DND-41 (cell line): ENCODE measurements around the gene AQP5.

ENCODE experiments used
- ATAC-seq: fragments of 200-7000 bp; cut with Tn5 transposase; 3 replicates; pipeline ENCODE4 v1.9.1; 2021; ENCODE audit warnings: low read depth; ENCODE audit not compliant: insufficient read depth
- DNase-seq: peaks from one replicate; pipeline ENCODE4 v3.0.0-alpha.2; 2020
- H2AFZ ChIP-seq: 2 replicates; pipeline ENCODE4 v1.6.0; 2012; ENCODE audit warnings: low read depth, low read length
- H3K27ac ChIP-seq: 2 replicates; pipeline ENCODE4 v1.5.1; 2012; ENCODE audit warnings: low read length, inconsistent platforms
- H3K27me3 ChIP-seq: fragments of 200-600 bp; sonication (generic); 2 replicates; pipeline ENCODE4 v1.6.0; 2012; ENCODE audit warnings: low read length, mild to moderate bottlenecking, inconsistent platforms; ENCODE audit not compliant: insufficient read depth, poor library complexity
- H3K36me3 ChIP-seq: 2 replicates; pipeline ENCODE4 v1.5.1; 2012; ENCODE audit warnings: low read length, inconsistent platforms; ENCODE audit not compliant: insufficient read depth
- H3K4me1 ChIP-seq: 2 replicates; pipeline ENCODE4 v1.5.1; 2012; ENCODE audit warnings: mild to moderate bottlenecking, low read length; ENCODE audit not compliant: insufficient read depth
- H3K4me2 ChIP-seq: 2 replicates; pipeline ENCODE4 v1.6.0; 2012; ENCODE audit warnings: mild to moderate bottlenecking, moderate library complexity, low read length, inconsistent platforms; ENCODE audit not compliant: insufficient read depth
- H3K4me3 ChIP-seq, 2 experiments: fragments of 200-600 bp in 1 of 2; shearing (Covaris generic) in 1 of 2; 2 replicates each; pipeline ENCODE4 v1.5.1; 2012 to 2016; ENCODE audit warnings: inconsistent platforms in 2 of 2, low read length in 2 of 2, mild to moderate bottlenecking in 2 of 2, low read depth in 1 of 2, moderate library complexity in 1 of 2
- H3K79me2 ChIP-seq: 2 replicates; pipeline ENCODE4 v1.6.0; 2012; ENCODE audit warnings: low read length, inconsistent platforms; ENCODE audit not compliant: insufficient read depth
- H3K9ac ChIP-seq: 2 replicates; pipeline ENCODE4 v1.6.0; 2012; ENCODE audit warnings: low read depth, mild to moderate bottlenecking, inconsistent platforms, low read length, moderate library complexity
- H3K9me3 ChIP-seq: 2 replicates; pipeline ENCODE4 v1.5.1; 2012; ENCODE audit warnings: low read length, moderate library complexity, mild to moderate bottlenecking, inconsistent platforms; ENCODE audit not compliant: insufficient read depth, severe bottlenecking
- H4K20me1 ChIP-seq: 2 replicates; pipeline ENCODE4 v1.6.0; 2012; ENCODE audit warnings: low read length; ENCODE audit not compliant: insufficient read depth
- CTCF ChIP-seq: IDR thresholded peaks from 2 replicates; pipeline ENCODE4 v1.5.1; 2012; ENCODE audit warnings: borderline replicate concordance, low read length, moderate library complexity, mild to moderate bottlenecking; ENCODE audit not compliant: poor library complexity, severe bottlenecking; ENCODE audit errors: extremely low read depth
- EZH2 ChIP-seq: IDR thresholded peaks from 3 replicates; pipeline ENCODE4 v1.6.1; 2012; ENCODE audit warnings: borderline replicate concordance, low read depth, mild to moderate bottlenecking, moderate library complexity, low read length, inconsistent platforms; ENCODE audit not compliant: severe bottlenecking

Gene AQP5

DNA sequence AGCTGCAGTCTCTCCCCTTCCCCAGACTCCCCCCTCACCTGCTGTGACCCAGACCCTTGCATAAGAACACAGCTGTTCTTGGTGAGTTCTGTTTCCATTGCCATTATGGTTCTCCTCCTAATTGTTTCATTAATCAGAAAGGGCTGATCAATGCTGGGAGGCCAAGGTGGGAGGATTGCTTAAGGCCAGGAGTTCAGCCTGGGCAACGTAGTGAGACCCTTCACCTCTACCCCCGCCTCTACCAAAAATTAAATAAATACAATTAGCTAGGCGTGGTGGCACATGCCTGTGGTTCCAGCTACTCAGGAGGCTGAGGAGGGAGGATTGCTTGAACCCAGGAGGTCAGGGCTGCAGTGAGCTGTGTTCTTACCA, 40.8 kb upstream of the AQP5 start:
- Histone ChIP-seq H4K20me1 (peaks cover 4% of the 10 kb centered on the region; the same call in 1 of the 2 replicates), H3K27me3 (no peaks in the 10 kb centered on the region), H3K9ac (no peak overlapping the region), H3K4me3 (no peak overlapping the region), H3K36me3 (no peaks in the 10 kb centered on the region), H3K79me2 (no peaks in the 10 kb centered on the region), H3K9me3 (no peaks in the 10 kb centered on the region), H3K4me2 (no peak overlapping the region), H2AFZ (no peak overlapping the region), H3K4me1 (no peaks in the 10 kb centered on the region), H3K27ac (no peak overlapping the region)
- no peak for ATAC-seq
- DNase-seq = no peak
- TF ChIP-seq CTCF (no peak), EZH2 (no peak)

GRCh38 chr12:49921299-49921698, 40.4 kb upstream of the AQP5 start:
- Histone ChIP-seq H3K4me3 (no peak overlapping the region), H3K9me3 (no peaks in the 10 kb centered on the region), H2AFZ (no peak overlapping the region), H3K36me3 (no peaks in the 10 kb centered on the region), H3K79me2 (no peaks in the 10 kb centered on the region), H3K4me2 (no peak overlapping the region), H3K4me1 (no peaks in the 10 kb centered on the region), H3K27me3 (no peaks in the 10 kb centered on the region), H3K9ac (no peak overlapping the region), H3K27ac (no peak overlapping the region), H4K20me1 (peaks cover 4% of the 10 kb centered on the region; the same call in 1 of the 2 replicates)
- no peak for TF ChIP-seq EZH2
- TF ChIP-seq CTCF = no peak
- no peak for ATAC-seq
- DNase-seq = no peak

- ATAC-seq = no peak
- TF ChIP-seq CTCF = no peak
- TF ChIP-seq EZH2 = no peak
- Histone ChIP-seq H2AFZ (no peak overlapping the region), H3K9ac (no peak overlapping the region), H3K4me3 (no peak overlapping the region), H3K9me3 (no peaks in the 10 kb centered on the region), H4K20me1 (peaks cover 4% of the 10 kb centered on the region; the same call in 1 of the 2 replicates), H3K4me2 (no peak overlapping the region), H3K79me2 (no peaks in the 10 kb centered on the region), H3K4me1 (no peaks in the 10 kb centered on the region), H3K27me3 (no peaks in the 10 kb centered on the region), H3K36me3 (no peaks in the 10 kb centered on the region), H3K27ac (no peak overlapping the region)
- no peak for DNase-seq
Measured at GRCh38 chr12:49921936-49922335, 39.7 kb upstream of the AQP5 start.
